Body of pancreas (tissue), 4 donors: ENCODE results near the gene DAPK3. TPM values are rescaled to one million over a fixed set of nuclear protein-coding genes. Genes with fewer than 3 reads are reported as not detected.

ENCODE experiments used
- ATAC-seq: fragments of 150-250 bp; one replicate; pipeline ENCODE4 v1.9.1; 2016
- DNase-seq, 4 donors: peaks; one replicate each; pipeline ENCODE4 v3.0.0-alpha.2; 2019
- H3K27ac ChIP-seq, 4 donors: fragments of 200-600 bp; sonication (generic); 1 replicate in 3 of 4; 2 replicates in 1 of 4; pipeline versions ENCODE4 v1.5.1 to v1.6.1; 2016 to 2019; ENCODE audit warnings: mild to moderate bottlenecking in 1 of 4, mixed read lengths in 1 of 4, moderate library complexity in 1 of 4
- H3K27me3 ChIP-seq, 2 donors: fragments of 200-600 bp; sonication (generic); one replicate each; pipeline ENCODE4 v1.6.0; 2016; ENCODE audit warnings: mild to moderate bottlenecking in 1 of 2
- H3K36me3 ChIP-seq, 2 donors: fragments of 200-600 bp; sonication (generic); replicated peaks in 1 of 2; 2 replicates each; pipeline ENCODE4 v1.5.1; 2016; ENCODE audit warnings: low read depth in 2 of 2; ENCODE audit not compliant: insufficient read depth in 1 of 2
- H3K4me1 ChIP-seq: fragments of 200-600 bp; sonication (generic); one replicate; pipeline ENCODE4 v1.6.0; 2016
- H3K4me3 ChIP-seq, 2 donors: fragments of 200-600 bp; sonication (generic); 1 replicate in 1 of 2; 2 replicates in 1 of 2; pipeline ENCODE4 v1.5.1; 2016 to 2019
- H3K9me3 ChIP-seq, 3 donors: fragments of 200-600 bp; sonication (generic); 1 replicate in 2 of 3; 2 replicates in 1 of 3; pipeline ENCODE4 v1.5.1; 2016
- CTCF ChIP-seq, 7 experiments: fragments of 450-650 bp in 4 of 7; fragments of 200-600 bp in 3 of 7; sonication (generic) in 3 of 7; IDR thresholded peaks; one replicate each; pipeline ENCODE4 v1.5.1; 2016 to 2019; ENCODE audit warnings: antibody characterized with exemption in 7 of 7
- POLR2A ChIP-seq, 3 donors: fragments of 450-650 bp; IDR thresholded peaks; one replicate each; pipeline ENCODE4 v1.6.1; 2016; ENCODE audit warnings: antibody characterized with exemption in 3 of 3, mild to moderate bottlenecking in 2 of 3
- WGBS, 2 donors: methylation state at CpG; one replicate each; pipeline ENCODE4 v1.1.5; 2017; 5-methylcytosine and 5-hydroxymethylcytosine counted together
- intact Hi-C: fragments of 100-400 bp; cut with DNase I; formaldehyde crosslinking; loops from one replicate; pipeline ENCODE4 v1.15.1; 2023
- total RNA-seq, 2 donors: library from RNA; depleted of rRNA; stranded (reverse); fragments of >200 nt; gene quantifications; one replicate each; pipeline ENCODE4 v1.1.0, GENCODE V29; 2016

The DAPK3 gene
- total RNA-seq, result 10 to 100 TPM; 44.5 to 47.7 TPM

GRCh38 chr19:3970808-3971598, at the start of gene DAPK3:
Gene DAPK3 (minus strand): TSS chr19:3971099. CDS start chr19:3969735, 1,364 bp downstream.
- H3K27me3 ChIP-seq, result no peaks in the 10 kb centered on the region
- peak within 1 kb of the TSS; percentile 82 to 94 (median 92) for H3K27ac ChIP-seq
- H3K9me3 ChIP-seq, result no peaks in the 10 kb centered on the region
- TF ChIP-seq CTCF (IDR thresholded peaks at IDR 0.05) (peak in 2 of 7 experiments; percentile 37 to 42), POLR2A (IDR thresholded peaks at IDR 0.05) (peak; percentile 80 to 95 (median 86))
- intact Hi-C loops, result no loop called here
- H3K4me1 ChIP-seq, result peaks cover 52% of the 10 kb centered on the region
- H3K36me3 ChIP-seq, result peaks cover 0 to 5% of the 10 kb centered on the region in 2 donors
- ATAC-seq (peak; percentile 91), DNase-seq (peak; percentile 98 to 99 (median 98))
- 1 to 3% methylated on average over 17 to 71 of the region's 73 CpGs for WGBS, 2 donors
- peak within 1 kb of the TSS; percentile 75 to 78 for H3K4me3 ChIP-seq

- intact Hi-C loops, result no loop called here
- no peak for ATAC-seq
- Histone ChIP-seq H3K4me3 (no peak overlapping the region), H3K4me1 (peaks cover 23% of the 10 kb centered on the region), H3K36me3 (no peaks in the 10 kb centered on the region), H3K9me3 (no peaks in the 10 kb centered on the region), H3K27me3 (no peaks in the 10 kb centered on the region), H3K27ac (peak overlapping the region in 2 of 4 donors; percentile 7 to 71)
- TF ChIP-seq POLR2A (IDR thresholded peaks at IDR 0.05), result no peak
- no peak for TF ChIP-seq CTCF (IDR thresholded peaks at IDR 0.05)
- WGBS, 2 donors, result 9 to 76% methylated on average over 11 to 17 of the region's 17 CpGs
- peak in 1 of 4 donors; percentile 84 for DNase-seq
These were observed 48.7 kb upstream of the DAPK3 start for GRCh38 chr19:4019578-4019977.

GRCh38 chr19:4018775-4019504, 48.0 kb upstream of the DAPK3 start:
- TF ChIP-seq POLR2A (IDR thresholded peaks at IDR 0.05) (no peak), CTCF (IDR thresholded peaks at IDR 0.05) (no peak)
- WGBS, 2 donors, result 82 to 90% methylated on average over 18 of the region's 19 CpGs
- no peaks in the 10 kb centered on the region for H3K27me3 ChIP-seq
- H3K27ac ChIP-seq, result peak overlapping the region in 2 of 4 donors; percentile 7 to 71
- no peaks in the 10 kb centered on the region for H3K36me3 ChIP-seq
- no peak for ATAC-seq
- H3K4me3 ChIP-seq, result no peak overlapping the region
- peaks cover 29% of the 10 kb centered on the region for H3K4me1 ChIP-seq
- DNase-seq, result no peak
- H3K9me3 ChIP-seq, result no peaks in the 10 kb centered on the region
- intact Hi-C loops, result no loop called here

GRCh38 chr19:4018140-4018613, 47.3 kb upstream of the DAPK3 start:
- Histone ChIP-seq H3K4me3 (no peak overlapping the region), H3K36me3 (no peaks in the 10 kb centered on the region), H3K4me1 (peaks cover 37% of the 10 kb centered on the region), H3K27me3 (no peaks in the 10 kb centered on the region), H3K27ac (no peak overlapping the region), H3K9me3 (no peaks in the 10 kb centered on the region)
- intact Hi-C loops, result no loop called here
- DNase-seq (no peak), ATAC-seq (no peak)
- 82 to 83% methylated on average over 11 to 21 of the region's 22 CpGs for WGBS, 2 donors
- TF ChIP-seq CTCF (IDR thresholded peaks at IDR 0.05), result no peak
- no peak for TF ChIP-seq POLR2A (IDR thresholded peaks at IDR 0.05)
